HL-60 (cell line): ENCODE results near the gene ELOVL2.

Source experiments
- DNase-seq, 2 experiments: peaks; one replicate each; pipeline ENCODE4 v3.0.0-alpha.2; 2010 to 2020; ENCODE audit warnings: low read depth in 1 of 2, low spot score in 1 of 2
- H3K27ac ChIP-seq: fragments of 250-450 bp; sonication (Bioruptor Pico); replicated peaks from 2 replicates; pipeline ENCODE4 v1.5.1; 2020; ENCODE audit warnings: mild to moderate bottlenecking, moderate library complexity
- H3K27me3 ChIP-seq: fragments of 250-450 bp; sonication (Bioruptor Pico); 2 replicates; pipeline ENCODE4 v1.5.1; 2021; ENCODE audit warnings: mild to moderate bottlenecking, moderate library complexity; ENCODE audit not compliant: insufficient read depth, poor library complexity, severe bottlenecking
- H3K4me3 ChIP-seq: replicated peaks from 2 replicates; pipeline ENCODE4 v1.5.1; 2011; ENCODE audit warnings: mild to moderate bottlenecking, control low read depth, low read length; ENCODE audit not compliant: insufficient read depth
- GABPA ChIP-seq: IDR thresholded peaks from 2 replicates; pipeline ENCODE4 v1.6.1; 2012; ENCODE audit warnings: low read depth
- POLR2AphosphoS5 ChIP-seq: IDR thresholded peaks from 2 replicates; pipeline ENCODE4 v1.6.1; 2012; ENCODE audit warnings: low read depth
- SPI1 ChIP-seq: IDR thresholded peaks from 2 replicates; pipeline ENCODE4 v1.6.1; 2012; ENCODE audit warnings: low read depth, mild to moderate bottlenecking, borderline replicate concordance
- TF ChIP-seq, protein P1 (sequence below): IDR thresholded peaks from one replicate; pipeline ENCODE4 v1.5.1; 2011; ENCODE audit warnings: low read length, control low read depth, inconsistent platforms; ENCODE audit not compliant: insufficient read depth
- TF ChIP-seq, protein P2 (sequence below): IDR thresholded peaks from 2 replicates; pipeline ENCODE4 v1.6.1; 2012; ENCODE audit warnings: low read depth; ENCODE audit not compliant: insufficient replicate concordance

ELOVL2 gene

DNA sequence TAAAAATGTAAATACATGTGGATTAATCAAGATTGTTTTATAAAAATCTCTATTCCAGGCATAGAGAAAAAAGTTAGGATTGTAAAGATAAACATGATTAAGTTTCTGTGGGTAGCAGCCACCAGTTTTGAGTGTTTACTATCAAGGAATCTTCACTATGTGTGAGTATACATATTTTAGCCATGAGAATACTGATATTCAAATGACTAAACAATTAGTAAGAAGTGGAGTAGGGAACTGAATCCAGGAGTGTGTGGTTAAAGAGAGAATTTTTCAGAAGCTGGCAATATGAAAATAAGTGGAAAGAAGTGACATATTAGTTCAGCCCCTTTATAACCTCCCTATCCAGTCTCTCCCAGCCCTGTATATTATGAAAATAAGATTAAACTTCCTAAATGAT lies 10.3 kb downstream of the ELOVL2 start:
- Histone ChIP-seq H3K4me3 (no peak overlapping the region), H3K27me3 (peaks cover 2% of the 10 kb centered on the region), H3K27ac (no peak overlapping the region)
- TF ChIP-seq, protein P1, sequence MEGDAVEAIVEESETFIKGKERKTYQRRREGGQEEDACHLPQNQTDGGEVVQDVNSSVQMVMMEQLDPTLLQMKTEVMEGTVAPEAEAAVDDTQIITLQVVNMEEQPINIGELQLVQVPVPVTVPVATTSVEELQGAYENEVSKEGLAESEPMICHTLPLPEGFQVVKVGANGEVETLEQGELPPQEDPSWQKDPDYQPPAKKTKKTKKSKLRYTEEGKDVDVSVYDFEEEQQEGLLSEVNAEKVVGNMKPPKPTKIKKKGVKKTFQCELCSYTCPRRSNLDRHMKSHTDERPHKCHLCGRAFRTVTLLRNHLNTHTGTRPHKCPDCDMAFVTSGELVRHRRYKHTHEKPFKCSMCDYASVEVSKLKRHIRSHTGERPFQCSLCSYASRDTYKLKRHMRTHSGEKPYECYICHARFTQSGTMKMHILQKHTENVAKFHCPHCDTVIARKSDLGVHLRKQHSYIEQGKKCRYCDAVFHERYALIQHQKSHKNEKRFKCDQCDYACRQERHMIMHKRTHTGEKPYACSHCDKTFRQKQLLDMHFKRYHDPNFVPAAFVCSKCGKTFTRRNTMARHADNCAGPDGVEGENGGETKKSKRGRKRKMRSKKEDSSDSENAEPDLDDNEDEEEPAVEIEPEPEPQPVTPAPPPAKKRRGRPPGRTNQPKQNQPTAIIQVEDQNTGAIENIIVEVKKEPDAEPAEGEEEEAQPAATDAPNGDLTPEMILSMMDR = no peak
- TF ChIP-seq GABPA (no peak), SPI1 (no peak), POLR2AphosphoS5 (no peak)
- TF ChIP-seq, protein P2, sequence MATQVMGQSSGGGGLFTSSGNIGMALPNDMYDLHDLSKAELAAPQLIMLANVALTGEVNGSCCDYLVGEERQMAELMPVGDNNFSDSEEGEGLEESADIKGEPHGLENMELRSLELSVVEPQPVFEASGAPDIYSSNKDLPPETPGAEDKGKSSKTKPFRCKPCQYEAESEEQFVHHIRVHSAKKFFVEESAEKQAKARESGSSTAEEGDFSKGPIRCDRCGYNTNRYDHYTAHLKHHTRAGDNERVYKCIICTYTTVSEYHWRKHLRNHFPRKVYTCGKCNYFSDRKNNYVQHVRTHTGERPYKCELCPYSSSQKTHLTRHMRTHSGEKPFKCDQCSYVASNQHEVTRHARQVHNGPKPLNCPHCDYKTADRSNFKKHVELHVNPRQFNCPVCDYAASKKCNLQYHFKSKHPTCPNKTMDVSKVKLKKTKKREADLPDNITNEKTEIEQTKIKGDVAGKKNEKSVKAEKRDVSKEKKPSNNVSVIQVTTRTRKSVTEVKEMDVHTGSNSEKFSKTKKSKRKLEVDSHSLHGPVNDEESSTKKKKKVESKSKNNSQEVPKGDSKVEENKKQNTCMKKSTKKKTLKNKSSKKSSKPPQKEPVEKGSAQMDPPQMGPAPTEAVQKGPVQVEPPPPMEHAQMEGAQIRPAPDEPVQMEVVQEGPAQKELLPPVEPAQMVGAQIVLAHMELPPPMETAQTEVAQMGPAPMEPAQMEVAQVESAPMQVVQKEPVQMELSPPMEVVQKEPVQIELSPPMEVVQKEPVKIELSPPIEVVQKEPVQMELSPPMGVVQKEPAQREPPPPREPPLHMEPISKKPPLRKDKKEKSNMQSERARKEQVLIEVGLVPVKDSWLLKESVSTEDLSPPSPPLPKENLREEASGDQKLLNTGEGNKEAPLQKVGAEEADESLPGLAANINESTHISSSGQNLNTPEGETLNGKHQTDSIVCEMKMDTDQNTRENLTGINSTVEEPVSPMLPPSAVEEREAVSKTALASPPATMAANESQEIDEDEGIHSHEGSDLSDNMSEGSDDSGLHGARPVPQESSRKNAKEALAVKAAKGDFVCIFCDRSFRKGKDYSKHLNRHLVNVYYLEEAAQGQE = no peak
- DNase-seq = no peak

DNA sequence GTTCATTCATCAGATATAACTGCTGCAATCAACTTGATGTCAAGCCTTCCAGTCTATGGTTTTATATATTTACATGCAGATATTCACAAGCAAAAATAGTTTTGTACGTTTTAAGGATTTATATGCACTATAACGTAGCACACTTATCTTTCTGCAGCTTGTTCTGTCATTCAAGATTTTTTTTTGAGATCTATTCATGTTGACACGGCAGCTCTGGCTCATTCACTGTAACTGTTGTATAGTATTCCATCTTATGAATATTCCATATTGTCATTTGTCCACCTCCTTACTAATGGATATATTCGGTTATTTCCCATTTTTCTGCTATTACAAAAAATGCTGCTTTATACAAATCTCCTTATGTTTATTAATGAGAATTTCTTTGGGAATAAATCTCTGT lies 13.2 kb downstream of the ELOVL2 start:
- peaks cover 2% of the 10 kb centered on the region for H3K27me3 ChIP-seq
- no peak overlapping the region for H3K27ac ChIP-seq
- TF ChIP-seq POLR2AphosphoS5 (no peak), SPI1 (no peak), GABPA (no peak)
- TF ChIP-seq, protein P1 = no peak
- TF ChIP-seq, protein P2 = no peak

DNA sequence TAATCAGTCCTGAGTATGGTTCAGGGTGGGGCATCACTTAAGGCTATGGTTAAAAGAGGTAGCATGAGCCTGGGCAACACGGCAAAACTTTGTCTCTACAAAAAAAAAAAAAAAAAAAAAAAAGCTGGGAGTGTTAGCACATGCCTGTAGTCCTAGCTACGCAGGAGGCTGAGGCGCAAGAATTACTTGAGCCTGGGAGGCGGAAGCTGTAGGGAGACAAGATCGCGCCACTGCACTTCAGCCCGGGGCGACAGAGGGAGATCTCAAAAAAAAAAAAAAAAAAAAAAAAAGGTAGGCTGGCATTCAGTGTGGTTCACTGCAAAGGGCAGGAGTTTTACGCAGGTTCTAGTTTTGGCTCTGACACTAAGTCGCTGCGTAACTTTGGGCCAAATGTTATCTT lies 15.1 kb downstream of the ELOVL2 start:
- TF ChIP-seq, protein P1 = no peak
- TF ChIP-seq SPI1 (no peak), GABPA (no peak), POLR2AphosphoS5 (no peak)
- TF ChIP-seq, protein P2 = no peak
- Histone ChIP-seq H3K27ac (no peak overlapping the region), H3K27me3 (peaks cover 2% of the 10 kb centered on the region), H3K4me3 (no peak overlapping the region)
- no peak for DNase-seq

More for the DNA sequence above, 13.2 kb downstream of the ELOVL2 start:
- no peak for DNase-seq
- no peak overlapping the region for H3K4me3 ChIP-seq
